Astrocyte of the cerebellum (primary cell): ENCODE measurements around the gene PKNOX2.

Experiments used
- DNase-seq: peaks from one replicate; pipeline ENCODE4 v3.0.0-alpha.2; 2011; ENCODE audit warnings: low read depth
- H3K4me3 ChIP-seq: 2 replicates; pipeline ENCODE4 v1.5.1; 2011; ENCODE audit warnings: mild to moderate bottlenecking, low read depth, low read length, moderate library complexity
- in situ Hi-C: cut with HindIII; loops from 2 replicates; pipeline ENCODE4 v1.10.0; 2017; ENCODE audit warnings: low sequenced_read_pairs
- TF ChIP-seq, protein P1 (sequence below): IDR thresholded peaks from 2 replicates; pipeline ENCODE4 v1.5.1; 2012; ENCODE audit warnings: low read length, low read depth, moderate library complexity, mild to moderate bottlenecking; ENCODE audit errors: missing control alignments

The PKNOX2 gene

DNA sequence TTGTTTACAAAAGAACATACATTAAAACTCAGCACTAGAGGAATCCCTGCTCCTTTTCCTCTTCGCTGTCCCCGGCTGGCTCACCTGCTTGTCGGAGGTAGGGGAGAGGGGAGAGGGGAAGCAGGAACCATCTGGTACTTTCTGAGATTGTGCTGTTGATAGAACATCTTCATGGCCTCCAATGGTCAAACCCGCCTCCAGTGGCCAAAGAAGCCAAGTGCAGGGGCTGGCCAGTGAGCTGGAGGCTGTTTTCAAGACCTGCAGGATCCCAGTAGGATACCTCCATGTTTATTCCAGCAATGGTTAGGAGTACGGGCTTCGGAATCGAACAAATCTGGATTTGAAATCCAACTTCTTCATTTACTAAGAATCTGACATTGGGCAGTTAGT, 92.6 kb downstream of the PKNOX2 start:
- in situ Hi-C loops = loop anchor here (5.0 kb wide), 1 partner anchor 90 kb away; no protein-coding TSS in a partner anchor
- H3K4me3 ChIP-seq = no peak overlapping the region
- DNase-seq = no peak
- TF ChIP-seq, protein P1, sequence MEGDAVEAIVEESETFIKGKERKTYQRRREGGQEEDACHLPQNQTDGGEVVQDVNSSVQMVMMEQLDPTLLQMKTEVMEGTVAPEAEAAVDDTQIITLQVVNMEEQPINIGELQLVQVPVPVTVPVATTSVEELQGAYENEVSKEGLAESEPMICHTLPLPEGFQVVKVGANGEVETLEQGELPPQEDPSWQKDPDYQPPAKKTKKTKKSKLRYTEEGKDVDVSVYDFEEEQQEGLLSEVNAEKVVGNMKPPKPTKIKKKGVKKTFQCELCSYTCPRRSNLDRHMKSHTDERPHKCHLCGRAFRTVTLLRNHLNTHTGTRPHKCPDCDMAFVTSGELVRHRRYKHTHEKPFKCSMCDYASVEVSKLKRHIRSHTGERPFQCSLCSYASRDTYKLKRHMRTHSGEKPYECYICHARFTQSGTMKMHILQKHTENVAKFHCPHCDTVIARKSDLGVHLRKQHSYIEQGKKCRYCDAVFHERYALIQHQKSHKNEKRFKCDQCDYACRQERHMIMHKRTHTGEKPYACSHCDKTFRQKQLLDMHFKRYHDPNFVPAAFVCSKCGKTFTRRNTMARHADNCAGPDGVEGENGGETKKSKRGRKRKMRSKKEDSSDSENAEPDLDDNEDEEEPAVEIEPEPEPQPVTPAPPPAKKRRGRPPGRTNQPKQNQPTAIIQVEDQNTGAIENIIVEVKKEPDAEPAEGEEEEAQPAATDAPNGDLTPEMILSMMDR = peak; percentile 27

DNA sequence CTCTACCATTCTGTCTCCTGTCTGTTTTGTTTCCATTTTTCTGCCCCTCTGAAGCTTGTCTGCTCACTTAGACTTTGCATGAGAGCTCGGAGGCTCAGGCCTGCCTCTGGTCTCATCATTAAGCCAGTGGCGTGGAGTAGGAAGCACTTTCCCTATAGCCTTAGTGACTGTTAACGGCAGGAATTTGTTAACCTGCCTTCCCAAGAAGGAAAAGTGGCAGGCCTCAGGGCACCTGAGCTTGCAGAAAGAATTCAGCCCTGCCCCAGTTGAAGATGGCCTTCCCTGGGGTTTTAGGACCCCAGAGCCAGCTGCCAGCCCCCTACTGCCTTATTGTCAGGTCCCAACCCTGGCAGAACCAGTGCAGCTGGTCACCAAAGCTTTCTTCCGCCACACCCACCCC, 93.2 kb downstream of the PKNOX2 start:
- no peak for DNase-seq
- TF ChIP-seq, protein P1 = no peak
- in situ Hi-C loops = loop anchor here (5.0 kb wide), 1 partner anchor 90 kb away; no protein-coding TSS in a partner anchor
- H3K4me3 ChIP-seq = no peak overlapping the region

DNA sequence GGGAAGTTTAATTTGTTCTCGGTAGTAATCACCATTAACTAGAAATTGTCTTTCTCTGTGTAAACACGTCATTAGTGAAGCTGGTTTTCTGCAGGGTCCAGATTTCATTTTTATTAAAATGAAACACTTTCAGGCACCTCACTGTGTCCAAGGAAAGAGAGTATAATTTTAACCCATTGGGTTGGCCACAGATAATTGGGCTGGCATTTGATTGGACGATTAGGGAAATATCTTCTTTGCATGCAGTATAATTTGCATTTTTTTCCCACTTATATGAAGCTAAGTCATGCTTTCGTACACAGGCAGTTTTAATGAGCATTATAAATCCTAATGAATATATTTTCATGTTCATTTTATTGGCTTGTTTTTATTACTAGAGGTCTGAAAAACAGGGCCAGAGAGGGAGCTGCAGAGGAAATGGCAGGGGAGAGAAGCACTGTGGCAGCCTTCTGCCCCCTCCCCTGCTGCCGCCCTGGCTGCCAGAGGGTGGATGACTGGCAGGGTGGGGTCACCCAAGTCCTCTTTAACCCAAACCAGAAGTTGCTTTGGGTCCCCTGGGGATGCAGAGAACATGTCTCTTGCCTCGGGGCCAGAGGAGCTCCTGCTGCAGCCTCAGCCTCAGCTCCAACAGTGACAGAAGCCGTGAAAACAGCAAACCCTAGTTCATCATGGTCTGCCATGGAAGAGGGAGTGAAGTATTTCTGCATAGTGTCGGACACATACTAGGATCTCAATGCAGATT, 93.9 kb downstream of the PKNOX2 start:
- H3K4me3 ChIP-seq = no peak overlapping the region
- in situ Hi-C loops = loop anchor here (5.0 kb wide), 1 partner anchor 91 kb away; no protein-coding TSS in a partner anchor
- TF ChIP-seq, protein P1 = no peak
- DNase-seq = no peak

DNA sequence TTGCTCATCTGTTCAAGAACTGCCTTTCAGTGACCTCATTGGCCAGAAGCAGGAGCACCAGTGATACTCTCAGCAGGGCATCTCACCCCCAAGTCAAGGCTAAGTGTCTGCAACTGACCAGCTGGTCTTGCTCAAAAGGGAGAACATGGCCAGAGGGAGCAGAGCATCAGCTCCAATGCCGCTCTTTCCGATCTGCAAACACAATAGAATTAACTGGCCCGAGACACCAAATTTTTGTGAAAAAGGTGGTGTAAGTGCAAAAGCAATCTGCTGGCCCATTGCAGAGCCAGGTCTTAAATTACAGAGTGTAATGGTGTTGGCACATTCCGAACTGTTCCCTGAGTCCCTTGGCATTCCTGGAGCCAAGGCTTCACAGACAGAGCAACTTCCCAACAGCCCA, 97.0 kb downstream of the PKNOX2 start:
- TF ChIP-seq, protein P1 = no peak
- no peak for DNase-seq
- in situ Hi-C loops = no loop called here
- H3K4me3 ChIP-seq = no peak overlapping the region

DNA sequence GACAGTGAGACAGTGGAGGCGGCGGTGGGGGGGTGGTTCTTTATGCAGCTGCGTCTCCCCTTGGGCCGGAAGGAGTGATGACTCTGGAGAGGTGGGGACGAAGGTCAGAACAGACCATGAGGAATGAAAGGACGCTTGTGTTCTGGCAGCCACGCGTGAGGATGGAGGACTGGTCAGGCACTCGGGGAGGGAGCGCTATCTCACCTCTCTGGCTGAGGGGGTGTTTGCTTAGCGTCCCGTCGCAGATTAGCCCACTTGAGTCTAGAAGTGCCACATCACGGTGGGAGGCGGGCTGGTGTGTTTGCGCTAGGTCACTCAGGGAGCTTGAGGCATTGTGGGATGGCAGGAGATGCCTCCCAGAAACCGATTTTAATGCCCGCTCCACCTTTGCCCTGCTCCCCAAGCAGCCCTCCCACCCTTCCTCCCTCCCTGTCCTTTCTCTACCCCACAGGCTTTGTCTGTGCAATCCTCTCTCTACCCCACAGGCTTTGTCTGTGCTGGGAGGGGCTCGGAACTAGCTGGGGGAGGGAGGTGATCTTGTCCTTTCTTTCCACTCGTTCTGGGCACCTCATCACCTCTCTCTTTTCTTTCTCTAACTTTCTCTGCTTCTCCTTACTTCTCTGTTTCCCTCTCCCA, 97.8 kb downstream of the PKNOX2 start:
- in situ Hi-C loops = no loop called here

DNA sequence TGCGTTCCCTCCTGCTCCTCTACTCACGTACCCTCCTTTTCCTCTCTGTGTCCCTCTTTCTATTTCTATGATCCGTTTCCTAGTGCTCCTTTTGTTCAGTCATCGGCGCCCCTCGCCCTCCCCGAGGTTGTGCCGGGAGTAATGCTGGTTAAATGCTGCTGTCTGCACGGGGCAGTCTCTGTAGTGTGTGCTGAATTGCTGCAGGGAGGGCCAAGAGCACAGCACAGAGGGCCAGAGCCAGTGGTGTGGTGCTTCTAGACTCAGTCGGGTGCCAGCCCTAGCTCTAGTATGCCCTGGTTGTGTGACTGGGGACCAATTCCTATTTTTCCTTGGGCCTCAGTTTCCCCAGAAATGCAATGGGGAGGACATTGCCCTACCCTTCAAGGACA, 98.3 kb downstream of the PKNOX2 start:
- TF ChIP-seq, protein P1 = no peak
- DNase-seq = no peak
- no peak overlapping the region for H3K4me3 ChIP-seq
- in situ Hi-C loops = no loop called here

More for the DNA sequence above, 97.8 kb downstream of the PKNOX2 start:
- TF ChIP-seq, protein P1 = no peak
- DNase-seq = no peak
- no peak overlapping the region for H3K4me3 ChIP-seq
